GM10847 (cell line): ENCODE measurements around the gene HUWE1.

Experiments
- POLR2A ChIP-seq: IDR thresholded peaks from 2 replicates; pipeline ENCODE4 v1.6.1; 2011; ENCODE audit not compliant: insufficient read length; ENCODE audit errors: extremely low read depth

HUWE1 gene

DNA sequence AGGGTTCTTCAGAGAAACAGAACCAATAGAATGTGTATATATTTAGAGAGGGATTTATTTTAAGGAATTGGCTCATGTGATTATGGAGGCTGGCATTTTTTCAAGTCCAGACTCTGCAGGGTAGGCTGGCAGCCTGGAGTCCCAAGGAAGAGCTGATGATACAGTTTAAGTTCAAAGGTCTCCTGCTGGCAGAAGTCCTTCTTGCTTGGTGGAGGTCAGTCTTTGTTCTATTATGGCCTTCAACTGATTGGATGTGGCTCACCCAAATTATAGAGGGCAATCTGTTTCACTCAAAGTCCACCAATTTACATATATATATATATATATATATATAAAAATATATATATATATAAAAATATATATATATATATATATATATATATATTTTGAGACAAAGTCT lies 200.2 kb downstream of the HUWE1 start:
- no peak for TF ChIP-seq POLR2A

DNA sequence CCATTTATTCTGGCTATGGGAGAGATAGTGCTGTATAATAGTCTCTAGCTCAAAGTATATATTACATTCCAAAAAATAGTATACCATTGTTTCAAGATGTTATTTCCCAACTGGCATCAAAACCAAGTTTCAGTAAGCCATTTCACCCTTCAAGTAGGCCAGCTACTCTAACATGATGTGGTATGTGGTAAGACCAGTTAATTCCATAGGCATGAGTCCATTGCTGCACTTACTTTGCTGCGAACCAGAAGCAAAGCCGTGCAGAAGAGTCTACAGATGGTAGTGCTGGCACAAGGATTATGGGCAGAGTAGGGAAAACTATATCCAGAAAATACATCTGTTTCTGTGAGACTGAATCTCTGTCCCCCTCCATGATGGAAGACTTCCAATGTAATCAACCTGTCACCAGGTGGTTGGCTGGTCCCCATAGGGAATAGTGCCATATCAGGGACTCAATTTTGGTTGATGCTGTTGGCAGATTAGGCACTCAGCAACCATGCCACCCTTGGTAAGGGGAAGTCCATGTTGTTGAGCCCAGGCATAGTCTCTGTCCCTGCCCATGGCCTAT lies 202.6 kb downstream of the HUWE1 start:
- no peak for TF ChIP-seq POLR2A

DNA sequence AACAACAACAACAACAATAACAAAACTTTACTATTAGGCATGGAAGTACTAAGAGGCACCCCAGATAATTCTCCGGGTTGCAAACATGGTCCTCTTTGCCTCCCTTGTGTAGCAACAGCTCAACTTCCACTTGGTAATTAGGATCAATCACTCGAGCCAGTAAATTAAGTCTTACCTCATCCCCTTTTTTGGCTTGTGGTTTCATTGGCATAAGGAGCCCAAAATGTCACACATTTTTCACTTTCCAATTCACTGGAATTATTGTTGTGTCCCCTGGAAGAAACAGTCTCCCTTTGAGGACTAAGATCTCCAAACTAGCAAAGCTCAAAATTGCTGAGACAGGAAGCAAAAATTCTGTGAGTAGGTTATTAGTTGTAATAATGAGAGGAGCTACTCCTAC lies 203.1 kb downstream of the HUWE1 start:
- TF ChIP-seq POLR2A, result no peak
